Activated CD8-positive, alpha-beta T cell treated with anti-CD3 and anti-CD28 coated beads, Interleukin-2, amount 10 ng/mL, durations not matched to agents 7 days and 5 days (primary cell): ENCODE data around the gene HOXB13. TPM values are rescaled to one million over a fixed set of nuclear protein-coding genes. Genes with fewer than 3 reads are reported as not detected.

Source experiments
- ATAC-seq: fragments of 150-1000 bp; cut with Tn5 transposase; one replicate; pipeline ENCODE4 v1.10.0; 2021; ENCODE audit warnings: moderate library complexity
- CTCF ChIA-PET: fragments of 350-600 bp; sonication (Branson Sonifier 250); formaldehyde crosslinking; loops from one replicate; lab custom pipeline; 2021; ENCODE audit warnings: antibody characterized with exemption; lab: Charles Lee
- POLR2A ChIA-PET: fragments of 350-600 bp; sonication (Branson Sonifier 250); formaldehyde crosslinking; loops from one replicate; lab custom pipeline; 2021; ENCODE audit warnings: antibody characterized with exemption; lab: Charles Lee
- DNase-seq: peaks from one replicate; pipeline ENCODE4 v3.0.0-alpha.2; 2020
- H3K27ac Mint-ChIP-seq: one replicate; pipeline ENCODE4 v1.8.0; 2021; ENCODE audit warnings: mild to moderate bottlenecking, mixed read lengths
- H3K27me3 Mint-ChIP-seq: one replicate; pipeline ENCODE4 v1.8.0; 2021; ENCODE audit warnings: low read depth, mixed read lengths
- H3K36me3 Mint-ChIP-seq: one replicate; pipeline ENCODE4 v1.8.0; 2021; ENCODE audit warnings: low read depth, mixed read lengths
- H3K4me1 Mint-ChIP-seq: one replicate; pipeline ENCODE4 v1.8.0; 2021; ENCODE audit warnings: low read depth, mixed read lengths
- H3K4me3 Mint-ChIP-seq: one replicate; pipeline ENCODE4 v1.8.0; 2021; ENCODE audit warnings: mild to moderate bottlenecking, mixed read lengths
- H3K9me3 Mint-ChIP-seq: one replicate; pipeline ENCODE4 v1.8.0; 2022; ENCODE audit warnings: mixed read lengths; ENCODE audit not compliant: insufficient read depth
- total RNA-seq, 2 experiments: library from RNA; stranded (reverse); gene quantifications; one replicate each; pipeline ENCODE4 v1.2.3, GENCODE V29; 2021

HOXB13 gene
- total RNA-seq, 2 experiments from 2014 or later = not detected

DNA sequence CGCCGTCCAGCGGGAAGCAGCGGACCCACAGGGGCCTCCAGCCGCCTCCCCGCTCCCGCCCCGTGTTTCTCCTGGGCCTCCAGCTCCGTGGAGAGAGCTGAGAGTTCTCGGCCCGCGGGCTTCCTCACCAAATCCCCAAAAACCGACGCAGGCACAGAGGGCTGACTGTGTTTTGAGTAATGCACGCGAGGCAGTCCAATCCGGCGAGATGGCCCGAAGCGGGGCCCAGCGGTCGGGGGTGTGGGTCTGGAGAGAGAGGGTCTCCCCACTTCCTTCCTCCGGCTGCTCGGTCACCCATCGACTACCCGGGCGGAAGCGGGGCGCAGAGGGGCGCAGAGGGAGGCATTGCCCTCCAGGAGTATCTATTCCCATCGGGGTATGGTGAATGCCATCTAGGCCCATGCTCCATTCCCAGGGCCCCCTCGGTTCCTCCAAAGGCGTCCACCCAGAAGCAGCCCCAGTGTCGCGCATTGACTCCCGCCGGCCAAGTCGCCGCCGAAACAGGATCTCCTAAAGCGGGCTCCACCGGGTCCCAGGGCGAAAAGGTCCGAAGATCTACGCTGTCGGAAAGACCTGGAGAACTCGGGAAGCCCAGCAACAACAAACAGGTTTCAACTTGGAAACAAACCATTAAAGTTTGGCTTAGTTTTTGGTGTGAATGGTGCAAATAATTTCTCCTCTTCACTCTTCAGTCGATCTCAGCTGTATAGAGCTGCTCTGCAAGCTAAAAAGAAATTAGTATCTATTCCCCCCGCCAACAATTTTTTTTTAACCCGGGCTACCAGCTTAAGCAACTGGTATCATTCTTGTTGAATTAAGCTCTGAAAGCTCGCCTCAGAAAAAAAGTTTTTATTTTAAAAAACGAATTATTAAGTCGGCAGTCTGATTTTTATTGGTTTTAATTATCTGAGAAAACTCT lies 19.2 kb upstream of the HOXB13 start:
- Mint-ChIP-seq H3K27ac (no peak overlapping the region), H3K4me3 (no peak overlapping the region), H3K27me3 (peaks cover 93% of the 10 kb centered on the region), H3K4me1 (peaks cover 4% of the 10 kb centered on the region), H3K9me3 (no peaks in the 10 kb centered on the region), H3K36me3 (no peaks in the 10 kb centered on the region)
- no peak for DNase-seq
- no peak for ATAC-seq
- POLR2A ChIA-PET = interaction anchor here (0.6 kb wide), 1 partner anchor 162 kb away, joined by 3 read pairs; no protein-coding TSS in a partner anchor
- CTCF ChIA-PET = interaction anchor here (5.2 kb wide), 1 partner anchor 24 kb away, joined by 40 read pairs; the partner anchor contains the start of gene PRAC2

DNA sequence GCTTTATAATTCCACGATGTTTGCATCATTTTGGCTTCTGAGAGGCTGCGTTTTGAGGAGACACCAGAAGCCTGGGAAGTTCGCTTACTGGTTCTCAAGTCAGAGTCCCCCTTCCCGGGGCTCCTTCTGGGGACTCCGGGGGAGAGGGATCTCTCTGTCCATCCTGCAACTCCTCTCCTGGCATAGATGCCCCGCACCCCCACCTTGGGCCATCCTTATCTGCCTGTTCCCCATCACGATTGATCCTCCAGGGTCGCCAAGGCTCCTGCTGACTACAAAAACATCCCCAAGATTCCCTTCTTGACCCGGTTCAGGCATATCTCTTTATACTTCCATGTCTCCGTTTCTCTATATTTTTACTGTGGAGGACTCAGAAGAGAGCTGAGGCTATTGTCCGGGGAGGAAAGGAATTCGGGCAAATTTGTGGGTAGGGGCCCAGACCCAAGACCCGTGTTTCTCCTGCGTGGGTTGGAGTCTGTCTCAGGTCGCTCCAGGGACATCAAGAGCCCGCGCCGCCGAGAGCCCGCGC lies 18.4 kb upstream of the HOXB13 start:
- CTCF ChIA-PET = interaction anchor here (5.2 kb wide), 1 partner anchor 23 kb away, joined by 40 read pairs; the partner anchor contains the start of gene PRAC2
- POLR2A ChIA-PET = no interaction called here
- no peak for DNase-seq
- Mint-ChIP-seq H3K27me3 (peaks cover 93% of the 10 kb centered on the region), H3K9me3 (no peaks in the 10 kb centered on the region), H3K4me1 (peaks cover 4% of the 10 kb centered on the region), H3K27ac (no peak overlapping the region), H3K4me3 (no peak overlapping the region), H3K36me3 (no peaks in the 10 kb centered on the region)
- ATAC-seq = no peak

DNA sequence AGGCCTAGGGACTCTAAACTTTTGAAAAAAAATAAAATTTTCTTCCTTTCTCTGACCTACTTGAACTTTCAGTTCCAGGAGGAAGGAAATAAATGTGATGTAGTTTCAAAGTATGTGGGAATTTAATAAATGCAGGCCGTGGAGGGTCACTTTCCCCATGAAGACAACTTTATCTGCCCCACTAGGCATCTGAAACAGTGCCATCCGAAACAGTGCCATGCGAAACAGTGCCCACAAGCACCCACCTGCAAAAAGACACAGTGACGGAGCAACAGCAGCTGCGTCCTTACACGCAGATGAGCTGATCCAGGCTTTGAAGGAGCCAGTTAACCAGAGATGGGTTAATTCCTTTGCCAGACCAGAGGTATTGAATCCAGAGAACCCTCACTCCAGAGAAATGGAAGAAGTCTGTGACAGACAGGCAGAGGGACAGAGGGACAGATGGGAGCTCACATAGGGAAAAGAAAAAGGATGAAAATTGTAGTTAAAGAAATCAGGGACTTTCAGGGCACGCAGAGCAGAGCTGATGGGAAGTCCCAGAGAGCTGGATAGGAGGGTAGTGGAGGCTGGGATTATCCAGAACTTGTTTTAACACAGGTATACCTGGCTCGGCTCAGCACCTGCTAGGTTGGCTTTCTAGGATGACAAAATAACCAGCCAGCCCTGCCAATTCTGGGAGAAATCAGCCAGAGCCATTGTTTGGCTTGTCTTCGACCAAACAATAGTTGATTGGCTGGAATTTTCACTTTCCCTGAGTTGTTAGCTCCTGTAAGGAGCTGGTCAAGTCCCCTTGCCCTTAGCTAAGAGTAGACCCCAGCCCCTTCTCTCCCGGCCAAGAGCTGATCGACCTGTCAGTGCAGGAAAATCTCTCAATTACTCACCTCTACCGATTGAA lies 17.1 kb upstream of the HOXB13 start:
- H3K4me1 Mint-ChIP-seq = peaks cover 4% of the 10 kb centered on the region
- H3K36me3 Mint-ChIP-seq = no peaks in the 10 kb centered on the region
- ChIA-PET POLR2A (interaction anchor here (0.6 to 1.0 kb wide), 2 partner anchors 44 to 182 kb away, joined by 3 to 4 read pairs; no protein-coding TSS in a partner anchor), CTCF (interaction anchor here (0.6 to 2.8 kb wide), 10 partner anchors 14 to 133 kb away, joined by 3 to 10 read pairs (median 4); partner anchors contain the start of gene HOXB13)
- ATAC-seq (no peak), DNase-seq (no peak)
- H3K27ac Mint-ChIP-seq = no peak overlapping the region
- peaks cover 91% of the 10 kb centered on the region for H3K27me3 Mint-ChIP-seq
- H3K4me3 Mint-ChIP-seq = no peak overlapping the region
- no peaks in the 10 kb centered on the region for H3K9me3 Mint-ChIP-seq

DNA sequence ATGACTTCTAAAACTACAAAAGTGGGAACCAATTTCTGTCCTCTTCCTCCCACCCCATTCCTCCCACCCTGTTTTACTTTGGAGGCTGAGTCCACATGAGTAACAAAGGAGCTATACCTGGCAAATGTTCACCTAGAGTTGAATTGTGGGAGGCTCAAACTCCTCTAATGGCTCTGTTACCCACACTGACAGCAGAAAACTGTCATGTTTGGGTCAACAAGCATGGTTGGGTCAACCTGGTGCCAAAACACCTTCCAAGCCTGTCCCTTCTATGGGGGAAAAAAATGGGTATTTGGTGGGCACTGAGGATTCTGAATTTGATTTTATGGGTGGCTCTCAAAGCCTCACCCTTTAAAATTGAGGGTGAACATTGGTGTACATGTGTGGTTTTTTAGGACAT lies 12.0 kb upstream of the HOXB13 start:
- no peaks in the 10 kb centered on the region for H3K36me3 Mint-ChIP-seq
- DNase-seq (no peak), ATAC-seq (no peak)
- ChIA-PET POLR2A (interaction anchor here (0.8 kb wide), 1 partner anchor 15 kb away, joined by 3 read pairs; no protein-coding TSS in a partner anchor), CTCF (interaction anchor here (1.2 to 5.5 kb wide), 2 partner anchors 17 to 62 kb away, joined by 3 to 20 read pairs; no protein-coding TSS in a partner anchor)
- no peak overlapping the region for H3K27ac Mint-ChIP-seq
- no peak overlapping the region for H3K4me3 Mint-ChIP-seq
- peaks cover 85% of the 10 kb centered on the region for H3K27me3 Mint-ChIP-seq
- no peaks in the 10 kb centered on the region for H3K9me3 Mint-ChIP-seq
- H3K4me1 Mint-ChIP-seq = peaks cover 8% of the 10 kb centered on the region

DNA sequence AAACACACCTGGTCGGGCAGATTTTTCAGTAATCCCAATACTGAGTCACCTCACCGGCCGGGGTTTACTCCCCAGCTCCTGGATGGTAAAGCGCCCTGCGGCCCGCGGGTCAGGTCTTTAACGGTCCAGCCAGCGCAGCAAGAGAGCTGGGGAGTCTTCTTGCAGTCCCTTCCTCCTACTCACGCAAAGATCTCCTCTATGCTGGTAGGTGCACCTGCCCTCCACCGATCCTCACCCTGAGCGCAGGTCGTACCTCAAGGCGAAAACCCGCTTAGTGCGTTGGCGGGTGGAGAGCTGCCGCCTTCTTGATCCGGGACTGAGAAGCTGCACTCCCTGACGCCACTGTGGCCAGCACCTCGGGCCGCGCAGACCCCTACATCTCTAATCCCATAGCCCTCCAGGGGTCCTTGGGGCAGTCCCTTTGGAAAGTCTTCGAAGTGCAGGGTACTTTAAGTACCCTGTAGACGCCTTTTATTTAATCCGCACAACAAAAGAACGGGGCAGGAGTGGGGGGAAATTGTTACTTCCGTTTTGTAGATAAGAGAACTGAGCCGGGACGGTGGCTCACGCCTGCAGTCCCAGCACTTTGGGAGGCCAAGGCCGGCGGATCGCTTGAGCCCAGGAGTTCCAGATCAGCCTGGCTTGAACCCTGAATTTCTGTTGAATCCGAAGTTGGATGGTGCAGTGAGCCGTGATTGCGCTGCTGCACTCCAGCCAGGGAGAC lies 10.4 kb upstream of the HOXB13 start:
- Mint-ChIP-seq H3K27ac (no peak overlapping the region), H3K27me3 (peaks cover 87% of the 10 kb centered on the region), H3K4me1 (peaks cover 8% of the 10 kb centered on the region), H3K36me3 (no peaks in the 10 kb centered on the region), H3K9me3 (no peaks in the 10 kb centered on the region), H3K4me3 (peak overlapping the region; percentile 40)
- DNase-seq (no peak), ATAC-seq (no peak)
- ChIA-PET CTCF (interaction anchor here (1.0 to 5.5 kb wide), 4 partner anchors 14 to 68 kb away, joined by 3 to 20 read pairs (median 5); no protein-coding TSS in a partner anchor), POLR2A (no interaction called here)

DNA sequence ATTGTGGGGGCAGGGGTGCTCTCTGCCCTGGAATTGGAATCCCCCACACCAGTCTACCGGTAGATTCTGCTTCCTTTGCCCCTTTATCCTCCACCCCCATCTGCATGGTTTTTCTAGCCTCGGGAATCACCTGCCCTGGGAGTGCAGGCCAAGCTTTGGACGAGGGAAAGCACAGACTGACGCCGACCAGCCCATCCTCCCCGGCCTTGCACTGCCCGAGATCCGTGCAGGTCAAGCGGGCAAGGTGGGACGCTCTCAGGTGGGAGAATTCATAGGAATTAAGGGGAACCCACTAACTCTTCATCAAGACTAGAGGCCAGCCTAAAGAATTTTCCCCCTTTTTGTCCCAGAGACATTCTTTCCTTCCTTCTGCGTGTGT lies 9.9 kb upstream of the HOXB13 start:
- Mint-ChIP-seq H3K9me3 (no peaks in the 10 kb centered on the region), H3K27me3 (peaks cover 87% of the 10 kb centered on the region), H3K36me3 (no peaks in the 10 kb centered on the region), H3K4me1 (peaks cover 13% of the 10 kb centered on the region), H3K27ac (no peak overlapping the region), H3K4me3 (no peak overlapping the region)
- ATAC-seq (no peak), DNase-seq (no peak)
- CTCF ChIA-PET = interaction anchor here (1.0 to 5.5 kb wide), 5 partner anchors 13 to 102 kb away, joined by 3 to 20 read pairs (median 4); no protein-coding TSS in a partner anchor
- POLR2A ChIA-PET = no interaction called here

DNA sequence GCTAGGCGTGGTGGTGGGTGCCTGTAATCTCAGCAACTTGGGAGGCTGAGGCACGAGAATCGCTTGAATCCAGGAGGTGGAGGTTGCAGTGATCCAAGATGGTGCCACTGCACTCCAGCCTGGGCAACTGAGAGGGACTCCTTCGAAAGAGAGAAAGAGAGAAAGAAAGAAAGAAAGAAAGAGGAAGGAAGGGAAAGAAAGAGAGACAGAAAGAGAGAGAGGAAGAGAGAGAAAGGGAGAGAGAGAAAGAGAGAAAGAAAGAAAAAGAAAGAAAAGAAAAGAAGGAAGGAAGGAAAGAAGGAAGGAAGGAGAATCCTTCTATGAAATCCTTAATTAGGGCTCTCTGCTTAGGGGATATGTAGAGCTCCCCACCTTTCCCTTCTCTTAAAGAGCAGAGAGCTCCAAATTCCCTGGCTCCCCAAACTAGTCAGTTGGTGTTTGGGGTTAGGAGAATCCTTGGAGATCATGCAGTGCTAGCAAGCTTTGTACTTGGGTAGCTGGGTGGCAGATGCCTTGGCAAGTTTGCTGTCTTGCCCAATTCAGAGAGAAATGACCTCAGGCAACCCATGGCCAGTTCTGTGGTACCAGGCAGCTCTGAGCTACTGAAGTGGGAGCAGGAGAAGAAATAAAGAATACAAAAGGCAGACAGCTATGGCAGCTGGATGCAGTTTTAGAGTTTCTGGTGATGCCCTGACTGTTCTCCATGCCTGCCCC lies 8.9 kb upstream of the HOXB13 start:
- ATAC-seq (no peak), DNase-seq (no peak)
- Mint-ChIP-seq H3K4me3 (no peak overlapping the region), H3K9me3 (no peaks in the 10 kb centered on the region), H3K36me3 (no peaks in the 10 kb centered on the region), H3K4me1 (peaks cover 19% of the 10 kb centered on the region), H3K27me3 (peaks cover 86% of the 10 kb centered on the region), H3K27ac (no peak overlapping the region)
- ChIA-PET CTCF (interaction anchor here (0.8 to 5.5 kb wide), 8 partner anchors 10 to 141 kb away, joined by 3 to 20 read pairs (median 5); partner anchors contain the start of gene HOXB13), POLR2A (interaction anchor here (0.6 kb wide), 1 partner anchor 9 kb away, joined by 3 read pairs; the partner anchor contains the start of gene HOXB13)

DNA sequence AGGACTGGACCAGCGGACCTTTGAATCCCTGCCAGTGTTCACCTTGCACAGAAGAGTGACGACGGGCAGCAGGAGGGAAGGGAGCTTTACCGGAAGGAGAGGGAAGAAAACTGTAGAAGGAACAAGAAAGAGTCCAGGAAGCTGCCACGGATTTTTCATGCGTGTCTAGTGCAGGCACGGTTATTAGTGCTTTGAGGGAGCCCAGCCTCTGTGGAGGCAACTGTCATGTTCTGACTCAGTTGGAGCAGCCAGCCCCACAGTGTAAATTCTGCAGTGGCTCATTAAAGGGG lies 6.5 kb upstream of the HOXB13 start:
- DNase-seq (no peak), ATAC-seq (no peak)
- peaks cover 86% of the 10 kb centered on the region for H3K27me3 Mint-ChIP-seq
- no peaks in the 10 kb centered on the region for H3K9me3 Mint-ChIP-seq
- H3K27ac Mint-ChIP-seq = no peak overlapping the region
- ChIA-PET CTCF (interaction anchor here (1.6 to 4.0 kb wide), 3 partner anchors 11 to 144 kb away, joined by 3 to 31 read pairs (median 6); partner anchors contain the start of gene PRAC2), POLR2A (interaction anchor here (0.6 kb wide), 1 partner anchor 14 kb away, joined by 3 read pairs; no protein-coding TSS in a partner anchor)
- no peak overlapping the region for H3K4me3 Mint-ChIP-seq
- H3K4me1 Mint-ChIP-seq = peaks cover 21% of the 10 kb centered on the region
- H3K36me3 Mint-ChIP-seq = no peaks in the 10 kb centered on the region

DNA sequence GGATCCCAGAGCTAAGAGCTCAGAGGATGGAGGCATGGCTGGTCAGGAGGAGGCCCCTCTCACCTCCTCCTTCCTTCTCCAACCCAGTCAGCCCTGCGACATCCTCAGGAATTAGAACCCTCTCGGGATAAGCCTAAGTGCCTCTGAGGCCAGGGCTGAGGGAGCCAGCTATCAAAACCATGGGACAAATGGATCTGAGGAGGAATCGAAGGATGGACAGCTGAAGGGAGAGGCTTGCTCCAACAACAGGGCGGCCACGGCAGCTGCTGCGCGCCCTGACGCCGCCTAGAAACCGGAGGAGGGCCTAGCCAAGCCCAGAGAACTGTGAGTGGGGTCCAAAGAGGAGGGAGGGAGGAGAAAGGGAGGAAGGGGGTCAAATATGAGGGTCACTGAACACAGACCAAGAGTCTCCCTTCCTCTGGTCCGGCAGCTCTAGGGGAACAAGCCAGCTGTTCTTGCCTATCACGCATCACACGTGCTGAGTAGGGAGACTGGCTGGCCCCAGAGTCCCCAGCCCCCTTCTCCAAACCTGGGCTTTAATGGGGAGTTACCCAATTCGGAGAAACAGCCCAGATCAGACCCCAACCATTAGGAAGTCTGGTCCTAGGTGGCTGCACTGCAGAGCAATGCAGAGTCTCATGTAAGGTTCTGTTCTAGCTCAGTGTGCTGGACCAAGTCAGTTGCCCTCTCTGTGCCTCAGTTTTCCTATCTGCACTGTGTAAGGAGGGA lies 5.9 kb upstream of the HOXB13 start:
- POLR2A ChIA-PET = no interaction called here
- no peaks in the 10 kb centered on the region for H3K9me3 Mint-ChIP-seq
- ATAC-seq = no peak
- no peak overlapping the region for H3K4me3 Mint-ChIP-seq
- H3K4me1 Mint-ChIP-seq = peaks cover 23% of the 10 kb centered on the region
- H3K27me3 Mint-ChIP-seq = peaks cover 92% of the 10 kb centered on the region
- no peak for DNase-seq
- H3K27ac Mint-ChIP-seq = no peak overlapping the region
- no peaks in the 10 kb centered on the region for H3K36me3 Mint-ChIP-seq
- CTCF ChIA-PET = interaction anchor here (1.1 to 4.0 kb wide), 4 partner anchors 10 to 298 kb away, joined by 3 to 31 read pairs (median 4); partner anchors contain the start of gene PRAC2
